IMR-90 (cell line): ENCODE measurements around the gene TMEM37. TPM values are rescaled to one million over a fixed set of nuclear protein-coding genes. Genes with fewer than 3 reads are reported as not detected.

Experiments
- ATAC-seq: fragments of 200-7000 bp; cut with Tn5 transposase; 2 replicates; pipeline ENCODE4 v1.9.1; 2020; ENCODE audit warnings: low read depth, mild to moderate bottlenecking, moderate library complexity
- BruUV-seq: library from RNA; stranded (reverse); fragments of 400-500 nt; replicated peaks from 2 replicates; lab custom pipeline; 2021; lab: Mats Ljungman, UMichigan
- CTCF ChIA-PET: fragments of 300-600 bp; formaldehyde crosslinking; extraction: SDS; loops from one replicate; lab custom pipeline; 2021; ENCODE audit warnings: antibody characterized with exemption; lab: Yijun Ruan, JAX
- POLR2A ChIA-PET: fragments of 300-600 bp; sonication (Branson Sonifier 250); formaldehyde crosslinking; loops from one replicate; lab custom pipeline; 2022; ENCODE audit warnings: antibody characterized with exemption; ENCODE audit not compliant: unreplicated experiment; lab: Charles Lee
- DNase-seq: peaks from one replicate; pipeline ENCODE4 v3.0.0; 2013
- H2AFZ ChIP-seq: replicated peaks from 2 replicates; pipeline ENCODE3; 2013; ENCODE audit warnings: low read length, mild to moderate bottlenecking; ENCODE audit not compliant: poor library complexity
- H2AK5ac ChIP-seq: 2 replicates; pipeline ENCODE4 v1.6.1; 2013; ENCODE audit warnings: low read depth, low read length, inconsistent platforms
- H2AK9ac ChIP-seq: replicated peaks from 2 replicates; pipeline ENCODE3; 2013; ENCODE audit warnings: mild to moderate bottlenecking, low read depth, low read length, moderate library complexity; ENCODE audit not compliant: poor library complexity
- H2BK120ac ChIP-seq: 2 replicates; pipeline ENCODE4 v1.6.1; 2013; ENCODE audit warnings: low read depth, low read length, inconsistent platforms
- H2BK15ac ChIP-seq: 3 replicates; pipeline ENCODE4 v1.6.1; 2013; ENCODE audit warnings: low read depth, low read length, inconsistent platforms
- H2BK20ac ChIP-seq: 2 replicates; pipeline ENCODE4 v1.6.1; 2013; ENCODE audit warnings: low read depth, mild to moderate bottlenecking, inconsistent platforms, low read length, moderate library complexity
- H2BK5ac ChIP-seq: 2 replicates; pipeline ENCODE4 v1.6.1; 2013; ENCODE audit warnings: mild to moderate bottlenecking, low read depth, low read length, inconsistent platforms; ENCODE audit not compliant: poor library complexity, severe bottlenecking
- H3K14ac ChIP-seq: replicated peaks from 2 replicates; pipeline ENCODE4 v1.6.1; 2013; ENCODE audit warnings: low read depth, low read length, inconsistent platforms
- H3K18ac ChIP-seq: 2 replicates; pipeline ENCODE4 v1.6.1; 2013; ENCODE audit warnings: low read depth, low read length, control low read depth
- H3K23ac ChIP-seq: 2 replicates; pipeline ENCODE4 v1.6.1; 2013; ENCODE audit warnings: low read depth, low read length, inconsistent platforms
- H3K27ac ChIP-seq: 2 replicates; pipeline ENCODE4 v1.5.1; 2013; ENCODE audit warnings: mild to moderate bottlenecking, control low read depth, low read length; ENCODE audit not compliant: insufficient read depth
- H3K27me3 ChIP-seq: 2 replicates; pipeline ENCODE4 v1.6.1; 2013; ENCODE audit warnings: low read length; ENCODE audit not compliant: control insufficient read depth, insufficient read depth
- H3K36me3 ChIP-seq: 2 replicates; pipeline ENCODE4 v1.6.1; 2013; ENCODE audit warnings: low read length, mixed read lengths; ENCODE audit not compliant: control insufficient read depth, insufficient read depth
- H3K4ac ChIP-seq: 2 replicates; pipeline ENCODE4 v1.6.1; 2013; ENCODE audit warnings: low read depth, low read length, inconsistent platforms
- H3K4me1 ChIP-seq: 2 replicates; pipeline ENCODE4 v1.6.1; 2013; ENCODE audit warnings: low read length, mixed read lengths; ENCODE audit not compliant: control insufficient read depth, insufficient read depth
- H3K4me2 ChIP-seq: 2 replicates; pipeline ENCODE4 v1.6.1; 2013; ENCODE audit warnings: low read depth, mild to moderate bottlenecking, control low read depth, low read length, moderate library complexity
- H3K4me3 ChIP-seq: 2 replicates; pipeline ENCODE4 v1.5.1; 2013; ENCODE audit warnings: low read depth, mild to moderate bottlenecking, control low read depth, low read length, moderate library complexity; ENCODE audit not compliant: insufficient read depth
- H3K56ac ChIP-seq: 2 replicates; pipeline ENCODE4 v1.6.1; 2013; ENCODE audit warnings: low read length, inconsistent platforms; ENCODE audit not compliant: insufficient read depth; ENCODE audit errors: extremely low read depth
- H3K79me1 ChIP-seq, 2 experiments: 2 replicates each; pipeline ENCODE4 v1.6.1; 2013; ENCODE audit warnings: low read length in 2 of 2, inconsistent platforms in 1 of 2, low read depth in 1 of 2
- H3K9ac ChIP-seq: 2 replicates; pipeline ENCODE4 v1.6.1; 2013; ENCODE audit warnings: low read depth, low read length, control low read depth
- H3K9me1 ChIP-seq: 2 replicates; pipeline ENCODE4 v1.6.1; 2013; ENCODE audit warnings: low read length, inconsistent platforms; ENCODE audit not compliant: insufficient read depth
- H3K9me3 ChIP-seq: 2 replicates; pipeline ENCODE4 v1.6.1; 2013; ENCODE audit warnings: low read length; ENCODE audit not compliant: control insufficient read depth, insufficient read depth
- H4K20me1 ChIP-seq: 2 replicates; pipeline ENCODE4 v1.6.1; 2013; ENCODE audit warnings: low read length, inconsistent platforms; ENCODE audit not compliant: insufficient read depth
- H4K5ac ChIP-seq: 2 replicates; pipeline ENCODE4 v1.6.1; 2013; ENCODE audit warnings: mild to moderate bottlenecking, low read depth, low read length, control low read depth
- H4K8ac ChIP-seq, 2 experiments: 2 replicates each; pipeline ENCODE4 v1.6.1; 2013; ENCODE audit warnings: low read depth in 2 of 2, low read length in 2 of 2, control low read depth in 1 of 2, inconsistent platforms in 1 of 2
- H4K91ac ChIP-seq: 2 replicates; pipeline ENCODE4 v1.6.1; 2013; ENCODE audit warnings: low read depth, low read length, inconsistent platforms; ENCODE audit not compliant: insufficient read depth
- BHLHE40 ChIP-seq: fragments of 150-350 bp; IDR thresholded peaks from 2 replicates; pipeline ENCODE4 v1.6.1; 2016; ENCODE audit warnings: mild to moderate bottlenecking, low read depth, low read length
- CHD1 ChIP-seq: IDR thresholded peaks from 2 replicates; pipeline ENCODE4 v1.6.1; 2012; ENCODE audit warnings: low read depth, low read length, improper control_type of control experiment
- CTCF ChIP-seq: conservative IDR thresholded peaks from 2 replicates; pipeline ENCODE4 v1.5.1; 2012; ENCODE audit warnings: mild to moderate bottlenecking, low read depth, low read length, improper control_type of control experiment
- FOS ChIP-seq: fragments of 150-350 bp; IDR thresholded peaks from 2 replicates; pipeline ENCODE4 v1.6.1; 2016; ENCODE audit warnings: low read depth, low read length
- MAFK ChIP-seq: IDR thresholded peaks from 2 replicates; pipeline ENCODE4 v1.6.1; 2012; ENCODE audit warnings: low read depth, low read length, improper control_type of control experiment
- MAZ ChIP-seq: IDR thresholded peaks from 2 replicates; pipeline ENCODE4 v1.6.1; 2012; ENCODE audit warnings: low read depth, mild to moderate bottlenecking, low read length, improper control_type of control experiment, moderate library complexity, borderline replicate concordance
- MXI1 ChIP-seq: IDR thresholded peaks from 2 replicates; pipeline ENCODE4 v1.6.1; 2012; ENCODE audit warnings: low read depth, mild to moderate bottlenecking, low read length, moderate library complexity, borderline replicate concordance
- POLR2A ChIP-seq: IDR thresholded peaks from 2 replicates; pipeline ENCODE4 v1.6.1; 2012; ENCODE audit warnings: mild to moderate bottlenecking, low read depth, low read length
- RAD21 ChIP-seq: IDR thresholded peaks from 2 replicates; pipeline ENCODE4 v1.6.1; 2012; ENCODE audit warnings: low read length, improper control_type of control experiment
- RCOR1 ChIP-seq: IDR thresholded peaks from 2 replicates; pipeline ENCODE4 v1.6.1; 2012; ENCODE audit warnings: mild to moderate bottlenecking, low read length, improper control_type of control experiment; ENCODE audit not compliant: insufficient replicate concordance
- RFX5 ChIP-seq: IDR thresholded peaks from 2 replicates; pipeline ENCODE4 v1.8.0; 2012; ENCODE audit warnings: low read depth, mild to moderate bottlenecking, low read length, moderate library complexity
- SMC3 ChIP-seq: fragments of 150-350 bp; IDR thresholded peaks from 2 replicates; pipeline ENCODE4 v1.6.1; 2016; ENCODE audit warnings: low read depth, mild to moderate bottlenecking, antibody characterized with exemption, low read length, moderate library complexity
- whole genome bisulfite sequencing, 2 experiments: methylation state at CpG; one replicate each; pipeline versions ENCODE4 v1.1.5 to v1.1.7; 2013; ENCODE audit warnings: missing lambda C conversion rate in 2 of 2; ENCODE audit not compliant: insufficient read length in 1 of 2; ENCODE audit errors: extremely low coverage in 2 of 2; 5-methylcytosine and 5-hydroxymethylcytosine counted together
- dilution Hi-C: fragments of 300-500 bp; cut with HindIII; formaldehyde crosslinking; loops from one replicate; pipeline ENCODE4 v1.14.3; 2018; ENCODE audit warnings: low sequenced_read_pairs; ENCODE audit not compliant: unreplicated experiment
- in situ Hi-C: fragments of 300-500 bp; cut with MboI; formaldehyde crosslinking; loops from 3 replicates; pipeline ENCODE4 v1.14.3; 2019; ENCODE audit warnings: low sequenced_read_pairs, inconsistent platforms, mixed read lengths
- intact Hi-C: fragments of 100-400 bp; cut with micrococcal nuclease; formaldehyde crosslinking; loops from 2 replicates; pipeline ENCODE4 v1.10.0; 2022
- polyA plus RNA-seq, 3 experiments: library from polyadenylated mRNA; depleted of rRNA; stranded (reverse); fragments of >200 nt; gene quantifications; 2 replicates each; pipeline ENCODE4 v1.2.3, GENCODE V29; 2012; ENCODE audit warnings: low replicate concordance in 1 of 3
- total RNA-seq: library from RNA; depleted of rRNA; stranded (reverse); fragments of >200 nt; gene quantifications from 2 replicates; pipeline ENCODE4 v1.2.3, GENCODE V29; 2012
- TF ChIP-seq, protein P1 (sequence below): fragments of 150-350 bp; IDR thresholded peaks from 2 replicates; pipeline ENCODE4 v1.6.1; 2017; ENCODE audit warnings: mild to moderate bottlenecking, antibody characterized with exemption, low read length, low read depth

The TMEM37 gene
- total and polyA plus RNA-seq, 2 of the 4 experiments (the other 2 are of a cell fraction), result under 0.01 to 0.39 TPM

- no peak for TF ChIP-seq RAD21
Observed at GRCh38 chr2:119431976-119432850, 559 bp downstream of the TMEM37 start (continued).

GRCh38 chr2:119432851-119433522, 1.3 kb downstream of the TMEM37 start:
- intact Hi-C loops (no loop called here), dilution Hi-C loops (no loop called here), in situ Hi-C loops (no loop called here)
- H3K56ac ChIP-seq, result no peak overlapping the region
- no peak overlapping the region for H3K9ac ChIP-seq
- no peak overlapping the region for H2AFZ ChIP-seq
- TF ChIP-seq BHLHE40 (no peak), MAZ (no peak), RFX5 (no peak), SMC3 (no peak), CTCF (no peak), FOS (no peak), RAD21 (no peak), MXI1 (no peak), RCOR1 (no peak), POLR2A (no peak), MAFK (no peak), CHD1 (no peak)
- TF ChIP-seq, protein P1, sequence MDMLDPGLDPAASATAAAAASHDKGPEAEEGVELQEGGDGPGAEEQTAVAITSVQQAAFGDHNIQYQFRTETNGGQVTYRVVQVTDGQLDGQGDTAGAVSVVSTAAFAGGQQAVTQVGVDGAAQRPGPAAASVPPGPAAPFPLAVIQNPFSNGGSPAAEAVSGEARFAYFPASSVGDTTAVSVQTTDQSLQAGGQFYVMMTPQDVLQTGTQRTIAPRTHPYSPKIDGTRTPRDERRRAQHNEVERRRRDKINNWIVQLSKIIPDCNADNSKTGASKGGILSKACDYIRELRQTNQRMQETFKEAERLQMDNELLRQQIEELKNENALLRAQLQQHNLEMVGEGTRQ, result no peak
- peaks cover 58% of the 10 kb centered on the region for H3K27me3 ChIP-seq
- WGBS, 2 experiments, result no CpG with 5 or more reads among the region's 17 CpGs
- H3K27ac ChIP-seq, result no peak overlapping the region
- ChIA-PET POLR2A (no interaction called here), CTCF (no interaction called here)
- no peak overlapping the region for H2BK120ac ChIP-seq
- no peak overlapping the region for H2AK9ac ChIP-seq
- no peaks in the 10 kb centered on the region for H3K79me1 ChIP-seq
- no peak overlapping the region for H3K23ac ChIP-seq
- ATAC-seq, result no peak
- no TSS peak for BruUV-seq
- no peak overlapping the region for H3K18ac ChIP-seq
- DNase-seq, result no peak
- no peak overlapping the region for H2BK15ac ChIP-seq
- no peak overlapping the region for H2BK20ac ChIP-seq
- no peak overlapping the region for H4K5ac ChIP-seq
- no peak overlapping the region for H3K14ac ChIP-seq
- no peak overlapping the region for H3K4ac ChIP-seq
- no peak overlapping the region for H3K4me3 ChIP-seq
- H3K4me2 ChIP-seq, result no peak overlapping the region
- no peak overlapping the region for H4K91ac ChIP-seq
- no peaks in the 10 kb centered on the region for H3K36me3 ChIP-seq
- H2BK5ac ChIP-seq, result no peak overlapping the region
- no peak overlapping the region for H4K8ac ChIP-seq
- H3K9me3 ChIP-seq, result no peaks in the 10 kb centered on the region; the same call in 1 of the 2 replicates
- H4K20me1 ChIP-seq, result no peaks in the 10 kb centered on the region
- no peak overlapping the region for H2AK5ac ChIP-seq
- no peaks in the 10 kb centered on the region for H3K9me1 ChIP-seq
- peaks cover 3% of the 10 kb centered on the region; the same call in 1 of the 2 replicates for H3K4me1 ChIP-seq
